GM12878 (cell line): ENCODE data around the gene DIAPH2. TPM values are rescaled to one million over a fixed set of nuclear protein-coding genes. Genes with fewer than 3 reads are reported as not detected.

Experiments
- ATAC-seq: fragments of 200-7000 bp; cut with Tn5 transposase; 3 replicates; pipeline ENCODE4 v1.9.1; 2020; ENCODE audit warnings: mild to moderate bottlenecking, moderate library complexity
- BruUV-seq: library from RNA; stranded (reverse); fragments of 400-500 nt; replicated peaks from 2 replicates; lab custom pipeline; 2021; lab: Mats Ljungman, UMichigan
- CTCF ChIA-PET: fragments of 300-600 bp; sonication (Branson Sonifier 250); formaldehyde crosslinking; extraction: SDS; loops from one replicate; lab custom pipeline; 2021; ENCODE audit warnings: inconsistent platforms; lab: Yijun Ruan, JAX
- POLR2A ChIA-PET: fragments of 350-600 bp; formaldehyde crosslinking; extraction: SDS; loops from one replicate; lab custom pipeline; 2021; ENCODE audit warnings: inconsistent platforms; lab: Charles Lee
- RAD21 ChIA-PET: fragments of 300-600 bp; sonication (Branson Sonifier 250); formaldehyde crosslinking; loops from one replicate; lab custom pipeline; 2023; ENCODE audit warnings: antibody characterized with exemption; ENCODE audit not compliant: unreplicated experiment; lab: Charles Lee
- SMC1A ChIA-PET: fragments of 300-600 bp; sonication (Branson Sonifier 250); formaldehyde crosslinking; loops from one replicate; lab custom pipeline; 2023; ENCODE audit not compliant: unreplicated experiment, uncharacterized antibody; lab: Charles Lee
- DNase-seq: peaks from one replicate; pipeline ENCODE4 v3.0.0-alpha.2; 2011; ENCODE audit warnings: low read depth, low spot score
- FAIRE-seq: peaks from 3 replicates; lab custom pipeline; 2011; peaks lifted over from hg19 to GRCh38; lab: Jason Lieb, UNC
- H2AFZ ChIP-seq: 2 replicates; pipeline ENCODE4 v1.6.0; 2011; ENCODE audit warnings: low read depth, low read length, control low read depth; ENCODE audit not compliant: control insufficient read depth
- H3K27ac ChIP-seq: 2 replicates; pipeline ENCODE4 v1.5.1; 2011; ENCODE audit warnings: control low read depth; ENCODE audit not compliant: control insufficient read depth, insufficient read depth
- H3K27me3 ChIP-seq, 2 experiments: replicated peaks in 1 of 2; 2 replicates each; pipeline versions ENCODE4 v1.6.0 to v1.6.1; 2011; ENCODE audit warnings: low read length in 1 of 2; ENCODE audit not compliant: control insufficient read depth in 2 of 2, insufficient read depth in 2 of 2
- H3K36me3 ChIP-seq, 2 experiments: 2 replicates each; pipeline ENCODE4 v1.5.1; 2011; ENCODE audit warnings: low read length in 1 of 2; ENCODE audit not compliant: control insufficient read depth in 2 of 2, insufficient read depth in 2 of 2
- H3K4me1 ChIP-seq: 2 replicates; pipeline ENCODE4 v1.6.1; 2011; ENCODE audit warnings: mild to moderate bottlenecking, low read length, moderate library complexity, mixed read lengths; ENCODE audit not compliant: control insufficient read depth, insufficient read depth
- H3K4me2 ChIP-seq: 2 replicates; pipeline ENCODE4 v1.6.0; 2011; ENCODE audit warnings: control low read depth; ENCODE audit not compliant: control insufficient read depth, insufficient read depth
- H3K4me3 ChIP-seq: fragments of 200-600 bp; sonication (generic); 2 replicates; pipeline ENCODE4 v1.5.1; 2016
- H3K79me2 ChIP-seq: 2 replicates; pipeline ENCODE4 v1.6.0; 2011; ENCODE audit warnings: low read length; ENCODE audit not compliant: control insufficient read depth, insufficient read depth
- H3K9ac ChIP-seq: 2 replicates; pipeline ENCODE4 v1.8.0; 2011; ENCODE audit warnings: low read length, control low read depth, mixed read lengths; ENCODE audit not compliant: control insufficient read depth, insufficient read depth
- H3K9me3 ChIP-seq: replicated peaks from 3 replicates; pipeline ENCODE4 v1.5.1; 2011; ENCODE audit warnings: mild to moderate bottlenecking, low read length; ENCODE audit not compliant: control insufficient read depth, insufficient read depth
- H4K20me1 ChIP-seq: 2 replicates; pipeline ENCODE4 v1.6.0; 2011; ENCODE audit not compliant: control insufficient read depth, insufficient read depth
- ATF7 ChIP-seq: fragments of 450-650 bp; IDR thresholded peaks from 2 replicates; pipeline ENCODE4 v1.6.1; 2016; ENCODE audit warnings: low read depth, mild to moderate bottlenecking
- CHD4 ChIP-seq: fragments of 200-600 bp; sonication (generic); IDR thresholded peaks from 2 replicates; pipeline ENCODE4 v1.6.1; 2016; ENCODE audit warnings: mild to moderate bottlenecking
- ESRRA ChIP-seq: IDR thresholded peaks from 2 replicates; pipeline ENCODE4 v1.6.1; 2012; ENCODE audit warnings: mild to moderate bottlenecking, low read length, improper control_type of control experiment
- HDAC2 ChIP-seq: fragments of 200-600 bp; sonication (generic); IDR thresholded peaks from 2 replicates; pipeline ENCODE4 v1.6.1; 2017
- KLF5 ChIP-seq: fragments of 450-650 bp; IDR thresholded peaks from 2 replicates; pipeline ENCODE4 v1.6.1; 2014; ENCODE audit warnings: mild to moderate bottlenecking; ENCODE audit not compliant: partially characterized antibody
- MTA2 ChIP-seq: fragments of 450-650 bp; IDR thresholded peaks from 2 replicates; pipeline ENCODE4 v1.6.1; 2016; ENCODE audit warnings: low read depth, mild to moderate bottlenecking, moderate library complexity
- NFYA ChIP-seq: IDR thresholded peaks from 2 replicates; pipeline ENCODE4 v1.6.1; 2011; ENCODE audit warnings: low read depth, mild to moderate bottlenecking, low read length, improper control_type of control experiment, borderline replicate concordance
- SREBF1 ChIP-seq: IDR thresholded peaks from 2 replicates; pipeline ENCODE4 v1.6.1; 2012; ENCODE audit warnings: mild to moderate bottlenecking, low read length
- TCF3 ChIP-seq: IDR thresholded peaks from 2 replicates; pipeline ENCODE4 v1.6.1; 2012; ENCODE audit warnings: low read depth, mild to moderate bottlenecking, low read length, borderline replicate concordance; ENCODE audit not compliant: insufficient read depth
- ZNF384 ChIP-seq: IDR thresholded peaks from 2 replicates; pipeline ENCODE4 v1.6.1; 2012; ENCODE audit warnings: low read depth, mild to moderate bottlenecking, low read length, improper control_type of control experiment, borderline replicate concordance
- ZNF592 ChIP-seq: fragments of 450-650 bp; IDR thresholded peaks from 2 replicates; pipeline ENCODE4 v1.6.1; 2017; ENCODE audit warnings: mild to moderate bottlenecking, moderate library complexity
- ZNF622 ChIP-seq: fragments of 450-650 bp; IDR thresholded peaks from 2 replicates; pipeline ENCODE4 v1.6.1; 2017; ENCODE audit warnings: mild to moderate bottlenecking, inconsistent platforms
- WGBS: methylation state at CpG from one replicate; pipeline ENCODE4 v1.1.6; 2016; ENCODE audit warnings: low lambda C conversion rate; ENCODE audit not compliant: insufficient replicate concordance, insufficient coverage; ENCODE audit errors: missing lambda C conversion rate; 5-methylcytosine and 5-hydroxymethylcytosine counted together
- in situ Hi-C: fragments of 300-500 bp; cut with MboI; formaldehyde crosslinking; loops from 9 replicates; pipeline ENCODE4 v1.14.3; 2018; ENCODE audit warnings: mixed read lengths
- intact Hi-C: fragments of 100-400 bp; cut with micrococcal nuclease; formaldehyde crosslinking; loops from one replicate; pipeline ENCODE4 v1.14.2; 2022; ENCODE audit not compliant: unreplicated experiment
- polyA plus RNA-seq, 11 experiments: library from polyadenylated mRNA; depleted of rRNA in 4 of 11; unstranded in 6 of 11; stranded (reverse) in 5 of 11; fragments of >200 nt; fragmentation: Nextera tagmentation in 4 of 11; fragmentation: Illumina TruSeq in 1 of 11; extraction: Ambion mirVana in 4 of 11; extraction: Trizol in 1 of 11; gene quantifications; 1 replicate in 1 of 11; 2 replicates in 10 of 11; pipeline versions ENCODE4 v1.2.1 to v1.2.3, GENCODE V29; 2011 to 2016; ENCODE audit warnings: inconsistent platforms in 2 of 11, missing spikeins in 2 of 11, low read depth in 1 of 11
- total RNA-seq, 4 experiments: library from RNA; depleted of rRNA in 3 of 4; stranded (reverse); fragments of >200 nt in 3 of 4; fragmentation: Illumina TruSeq in 1 of 4; extraction: Trizol in 1 of 4; gene quantifications; 2 replicates each; pipeline versions ENCODE4 v1.2.1 to v1.2.3, GENCODE V29; 2013 to 2021

Gene DIAPH2
- total and polyA plus RNA-seq, 10 of the 15 experiments (the other 5 are each of a cell fraction or from before 2014, with no cell fraction given) = 2.2 to 16.6 (median 8.8) TPM

DNA sequence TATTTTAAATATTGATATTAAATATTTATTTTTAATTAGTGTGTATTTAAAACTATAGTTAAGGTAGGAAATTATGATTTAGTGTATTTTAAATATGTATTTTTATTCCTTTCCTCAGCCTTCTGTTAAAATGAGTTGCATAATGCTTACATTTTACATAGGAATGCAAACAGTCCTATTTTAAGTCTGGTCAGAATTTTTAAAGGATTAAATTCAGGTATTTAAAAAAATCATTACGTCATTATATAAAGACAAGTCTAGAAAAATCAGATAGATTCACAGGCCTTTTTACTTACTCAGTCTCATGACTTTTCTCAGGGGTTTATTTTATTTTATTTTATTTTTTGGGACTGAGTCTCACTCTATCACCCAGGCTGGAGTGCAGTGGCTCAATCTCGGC is 148.7 kb downstream of the DIAPH2 start:
- WGBS = 52% methylated on average over 2 of the region's 2 CpGs
- Histone ChIP-seq H3K4me2 (no peak overlapping the region), H3K9ac (no peak overlapping the region), H3K4me1 (no peaks in the 10 kb centered on the region), H3K9me3 (no peaks in the 10 kb centered on the region; the same call in 2 of the 3 replicates), H2AFZ (no peak overlapping the region), H3K27ac (no peak overlapping the region), H3K27me3 (no peaks in the 10 kb centered on the region), H3K4me3 (no peak overlapping the region), H3K79me2 (no peaks in the 10 kb centered on the region), H3K36me3 (no peaks in the 10 kb centered on the region; a peak in 1 of 4 replicates), H4K20me1 (no peaks in the 10 kb centered on the region)
- FAIRE-seq (no peak), ATAC-seq (no peak), DNase-seq (no peak)
- ChIA-PET POLR2A (no interaction called here), RAD21 (no interaction called here), CTCF (no interaction called here), SMC1A (interaction anchor here (1.0 kb wide), 1 partner anchor 12 kb away, joined by 3 read pairs; no protein-coding TSS in a partner anchor)
- in situ Hi-C loops (no loop called here), intact Hi-C loops (no loop called here)
- BruUV-seq = no TSS peak
- TF ChIP-seq ZNF622 (no peak), NFYA (no peak), ZNF384 (no peak), HDAC2 (no peak), ATF7 (peak; percentile 51)

DNA sequence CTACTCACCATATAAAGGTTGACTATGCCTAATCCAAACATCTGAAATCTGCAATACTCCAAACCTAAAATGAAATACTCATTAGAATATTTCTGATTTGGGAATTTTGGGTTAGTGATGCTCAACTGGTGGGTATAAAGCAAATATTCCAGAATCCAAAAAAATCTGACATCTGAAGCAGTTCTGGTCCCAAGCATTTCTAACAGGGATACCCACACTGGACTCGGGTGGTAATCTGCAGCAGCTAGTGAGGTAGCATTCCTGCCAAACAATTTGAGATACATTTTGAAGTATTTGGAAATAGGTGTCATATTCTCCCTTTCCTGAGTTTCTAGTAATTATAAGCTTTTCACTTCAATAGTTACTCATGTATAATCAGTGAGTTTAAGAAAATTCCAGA is 149.5 kb downstream of the DIAPH2 start:
- Histone ChIP-seq H2AFZ (no peak overlapping the region), H3K4me2 (no peak overlapping the region), H3K9me3 (no peaks in the 10 kb centered on the region; the same call in 2 of the 3 replicates), H3K9ac (no peak overlapping the region), H3K27ac (no peak overlapping the region), H4K20me1 (no peaks in the 10 kb centered on the region), H3K79me2 (no peaks in the 10 kb centered on the region; the same call in 1 of the 2 replicates), H3K4me3 (no peak overlapping the region), H3K27me3 (no peaks in the 10 kb centered on the region), H3K36me3 (no peaks in the 10 kb centered on the region; a peak in 1 of 4 replicates), H3K4me1 (no peaks in the 10 kb centered on the region)
- SMC1A ChIA-PET = interaction anchor here (0.7 kb wide), 1 partner anchor 1219 kb away, joined by 3 read pairs; no protein-coding TSS in a partner anchor
- no peak for TF ChIP-seq ESRRA
- TF ChIP-seq MTA2 = no peak
- TF ChIP-seq CHD4 = no peak
- TF ChIP-seq ZNF592 = no peak
- TF ChIP-seq TCF3 = no peak
- TF ChIP-seq KLF5 = no peak
- TF ChIP-seq SREBF1 = no peak
- no peak for FAIRE-seq
- WGBS = 67% methylated on average over 1 of the region's 1 CpG
- intact Hi-C loops = no loop called here
- BruUV-seq = no TSS peak
- no peak for DNase-seq
- POLR2A ChIA-PET = no interaction called here
- RAD21 ChIA-PET = no interaction called here
- ATAC-seq = no peak
- in situ Hi-C loops = no loop called here
- CTCF ChIA-PET = no interaction called here
